ENCODE data around the gene CDC42EP2.
A peak's percentile ranks its signal among the peaks of the same experiment; 100 is the strongest.

CDC42EP2 gene

DNA sequence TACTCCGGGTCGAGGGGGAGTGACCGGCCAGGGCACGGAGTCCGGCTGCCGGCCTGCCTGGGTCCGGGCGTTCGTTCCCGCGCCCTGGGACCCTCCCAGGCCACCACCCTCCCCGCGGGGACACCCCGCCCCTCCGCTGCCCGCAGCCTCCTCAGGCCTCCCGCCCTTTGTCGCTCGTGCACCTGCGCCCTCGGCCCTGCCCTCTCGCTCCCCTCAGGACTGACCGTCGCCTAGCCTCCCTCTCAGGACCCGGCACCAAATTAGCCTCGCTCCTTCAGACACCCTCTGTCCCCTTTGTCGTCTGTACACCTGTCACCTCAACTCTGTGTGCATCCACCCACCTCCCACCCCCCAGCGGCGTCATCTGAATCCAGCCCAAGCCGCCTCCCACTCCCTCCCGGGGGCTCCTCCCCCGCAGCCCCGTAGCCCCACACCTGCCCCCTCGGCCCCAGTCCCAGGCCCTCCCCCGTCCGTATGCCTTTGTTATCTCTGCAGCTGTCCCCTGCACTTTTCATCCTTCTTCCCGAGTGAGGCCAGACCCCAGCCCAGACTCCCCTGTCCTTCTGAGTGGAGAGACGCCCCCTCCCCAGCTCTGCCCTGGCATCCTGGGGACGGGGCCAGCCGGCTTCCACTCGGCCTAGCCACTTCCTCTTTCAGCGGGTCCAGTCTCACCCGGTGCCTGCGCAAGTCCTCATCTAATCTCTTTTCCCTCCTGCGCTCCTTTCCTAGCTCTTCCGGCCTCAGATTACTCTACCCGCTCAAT is 40.5 kb downstream of the CDC42EP2 start:
- peak overlapping the region; percentile 89 for H3K4me3 Mint-ChIP-seq
- peaks cover 38% of the 10 kb centered on the region for H3K36me3 Mint-ChIP-seq
- H3K4me1 Mint-ChIP-seq: peaks cover 22% of the 10 kb centered on the region
- peak overlapping the region; percentile 92 for H3K27ac Mint-ChIP-seq
- H3K9me3 Mint-ChIP-seq: no peaks in the 10 kb centered on the region
- ATAC-seq (peak; percentile 33), DNase-seq (ENCODE audit: low spot score in 2 of 2) (peak in 1 of 2 donors; percentile 68)

DNA sequence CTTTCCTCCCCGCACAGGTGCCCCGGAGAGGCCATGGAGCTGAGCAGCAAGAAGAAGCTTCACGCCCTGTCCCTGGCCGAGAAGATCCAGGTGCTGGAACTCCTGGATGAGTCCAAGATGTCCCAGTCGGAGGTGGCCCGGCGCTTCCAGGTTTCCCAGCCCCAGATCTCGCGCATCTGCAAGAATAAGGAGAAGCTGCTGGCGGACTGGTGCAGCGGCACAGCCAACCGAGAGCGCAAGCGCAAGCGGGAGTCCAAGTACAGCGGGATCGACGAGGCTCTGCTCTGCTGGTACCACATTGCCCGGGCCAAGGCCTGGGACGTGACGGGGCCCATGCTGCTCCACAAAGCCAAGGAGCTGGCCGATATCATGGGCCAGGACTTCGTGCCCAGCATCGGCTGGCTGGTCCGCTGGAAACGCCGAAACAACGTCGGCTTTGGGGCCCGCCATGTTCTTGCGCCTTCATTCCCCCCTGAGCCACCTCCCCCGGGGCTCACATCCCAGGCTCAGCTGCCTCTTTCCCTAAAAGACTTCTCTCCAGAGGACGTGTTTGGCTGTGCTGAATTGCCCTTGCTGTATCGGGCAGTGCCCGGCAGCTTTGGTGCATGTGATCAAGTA is 41.2 kb downstream of the CDC42EP2 start:
- ATAC-seq (no peak), DNase-seq (ENCODE audit: low spot score in 2 of 2) (no peak)
- H3K27ac Mint-ChIP-seq: peak overlapping the region; percentile 92
- peaks cover 31% of the 10 kb centered on the region for H3K36me3 Mint-ChIP-seq
- no peaks in the 10 kb centered on the region for H3K9me3 Mint-ChIP-seq
- peak overlapping the region; percentile 89 for H3K4me3 Mint-ChIP-seq
- peaks cover 22% of the 10 kb centered on the region for H3K4me1 Mint-ChIP-seq

DNA sequence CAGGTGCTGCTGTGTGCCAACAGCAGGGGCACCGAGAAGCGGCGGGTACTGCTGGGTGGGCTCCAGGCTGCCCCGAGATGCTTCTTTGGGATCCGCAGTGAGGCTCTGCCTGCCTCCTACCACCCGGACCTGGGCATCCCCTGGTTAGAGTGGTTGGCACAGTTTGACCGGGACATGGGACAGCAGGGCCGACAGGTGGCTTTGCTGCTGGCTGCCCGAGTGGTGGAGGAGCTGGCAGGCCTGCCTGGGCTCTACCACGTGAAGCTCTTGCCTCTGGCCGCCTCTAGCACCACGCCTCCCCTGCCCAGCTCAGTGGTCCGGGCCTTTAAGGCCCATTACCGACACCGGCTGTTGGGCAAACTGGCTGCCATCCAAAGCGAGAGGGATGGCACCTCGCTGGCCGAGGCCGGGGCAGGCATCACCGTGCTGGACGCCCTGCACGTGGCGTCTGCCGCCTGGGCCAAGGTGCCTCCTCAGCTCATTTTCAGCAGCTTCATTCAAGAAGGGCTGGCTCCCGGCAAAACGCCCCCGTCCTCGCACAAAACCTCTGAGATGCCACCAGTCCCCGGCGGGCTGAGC is 41.8 kb downstream of the CDC42EP2 start:
- ATAC-seq (no peak), DNase-seq (ENCODE audit: low spot score in 2 of 2) (no peak)
- H3K9me3 Mint-ChIP-seq: no peaks in the 10 kb centered on the region
- H3K27ac Mint-ChIP-seq: no peak overlapping the region
- H3K4me1 Mint-ChIP-seq: peaks cover 22% of the 10 kb centered on the region
- peaks cover 25% of the 10 kb centered on the region for H3K36me3 Mint-ChIP-seq
- H3K4me3 Mint-ChIP-seq: peak overlapping the region; percentile 89

DNA sequence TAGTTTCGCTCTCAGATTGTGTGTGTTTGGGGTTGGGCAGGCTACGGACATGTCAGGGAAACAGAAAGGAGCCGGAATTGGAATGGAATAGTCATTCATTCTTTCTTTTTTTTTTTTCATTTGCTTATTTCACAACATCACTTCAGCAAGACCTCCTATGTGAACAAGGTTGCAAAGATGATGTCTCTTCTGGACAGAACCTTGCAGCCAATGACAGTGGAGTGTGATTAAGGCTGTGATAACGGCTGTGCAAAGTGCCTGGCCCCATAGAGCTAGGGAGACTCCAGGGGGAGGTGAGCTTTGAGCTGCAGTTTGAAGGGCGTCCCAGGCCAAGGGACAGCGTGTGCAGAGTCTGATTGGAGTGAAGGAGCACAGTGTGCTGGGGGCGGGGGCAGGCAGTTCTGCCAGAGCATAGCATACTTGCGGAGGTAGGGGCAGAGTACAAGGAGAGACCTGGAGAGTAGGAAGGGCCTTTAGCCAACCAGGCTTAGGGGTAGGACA is 43.2 kb downstream of the CDC42EP2 start:
- H3K4me1 Mint-ChIP-seq: peaks cover 26% of the 10 kb centered on the region
- H3K36me3 Mint-ChIP-seq: peaks cover 17% of the 10 kb centered on the region
- no peaks in the 10 kb centered on the region for H3K9me3 Mint-ChIP-seq
- no peak for DNase-seq (ENCODE audit: low spot score in 2 of 2)
- ATAC-seq: no peak
- no peak overlapping the region for H3K4me3 Mint-ChIP-seq
- H3K27ac Mint-ChIP-seq: no peak overlapping the region

DNA sequence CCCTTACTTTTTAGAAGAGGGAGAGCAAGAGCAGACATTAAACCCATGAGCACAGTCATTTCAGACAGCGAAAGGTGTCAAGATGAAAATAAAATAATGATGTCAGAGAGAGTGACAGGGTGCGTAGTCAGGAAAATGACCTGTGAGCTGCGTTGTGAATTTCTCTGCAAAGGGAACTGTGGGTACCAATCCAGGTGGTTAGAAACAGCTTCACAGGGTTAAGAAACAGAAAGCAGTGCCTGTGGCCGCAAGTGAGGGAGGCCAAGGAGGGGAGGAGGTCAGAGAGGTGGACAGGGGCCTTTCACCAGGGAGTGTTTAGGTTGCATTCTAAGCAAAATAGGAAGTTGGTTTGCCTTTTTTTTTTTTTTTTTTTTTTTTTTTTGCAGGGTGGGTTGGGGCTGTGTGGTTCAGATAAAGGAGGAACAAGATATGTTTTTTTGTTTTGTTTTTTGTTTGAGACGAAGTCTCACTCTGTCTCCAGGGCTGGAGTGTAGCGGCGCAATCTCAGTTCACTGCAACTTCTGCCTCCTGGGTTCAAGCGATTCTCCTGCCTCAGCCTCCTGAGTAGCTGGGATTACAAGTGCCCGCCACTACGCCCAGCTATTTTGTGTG is 47.8 kb downstream of the CDC42EP2 start:
- Mint-ChIP-seq H3K27ac (peak overlapping the region; percentile 1), H3K36me3 (peaks cover 6% of the 10 kb centered on the region), H3K9me3 (no peaks in the 10 kb centered on the region), H3K4me1 (peaks cover 8% of the 10 kb centered on the region), H3K4me3 (no peak overlapping the region)
- peak; percentile 80 for ATAC-seq
- DNase-seq (ENCODE audit: low spot score in 2 of 2): no peak

DNA sequence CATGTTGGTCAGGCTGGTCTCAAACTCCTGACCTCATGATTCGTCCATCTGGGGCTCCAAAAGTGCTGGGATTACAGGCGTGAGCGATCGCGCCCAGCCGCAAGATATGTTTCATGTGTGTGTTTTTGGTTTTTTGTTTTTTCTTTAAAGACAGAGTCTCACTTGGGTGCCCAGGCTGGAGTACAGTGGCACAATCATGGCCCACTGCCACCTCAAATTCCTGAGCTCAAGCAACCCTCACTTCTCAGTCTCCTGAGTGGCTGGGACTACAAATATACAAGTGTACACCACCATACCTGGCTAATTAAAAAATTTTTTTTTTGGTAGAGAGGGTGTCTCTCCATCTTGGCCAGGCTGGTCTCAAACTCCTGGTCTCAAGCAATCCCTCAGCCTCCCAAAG is 48.3 kb downstream of the CDC42EP2 start:
- no peak for ATAC-seq
- peaks cover 6% of the 10 kb centered on the region for H3K36me3 Mint-ChIP-seq

DNA sequence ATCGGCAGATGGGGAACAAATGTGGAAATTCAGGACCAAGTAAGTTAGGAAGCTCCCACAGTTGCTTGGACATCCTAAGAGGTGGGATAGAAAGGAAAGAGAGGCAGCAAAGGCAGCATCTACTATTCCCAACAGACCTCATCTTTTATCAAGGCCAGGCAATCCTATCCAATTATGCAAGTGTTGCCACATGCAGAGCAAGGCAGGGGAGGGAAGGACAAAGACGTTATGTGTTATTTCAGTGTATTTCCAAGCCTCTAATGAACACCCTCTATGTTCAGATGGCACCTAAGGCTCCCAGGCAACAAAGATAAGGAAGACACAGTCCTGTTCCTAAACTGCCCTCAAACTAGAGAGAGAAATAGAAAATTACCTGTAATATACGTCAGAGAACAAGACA is 49.1 kb downstream of the CDC42EP2 start:
- H3K4me1 Mint-ChIP-seq: peaks cover 8% of the 10 kb centered on the region
- peaks cover 6% of the 10 kb centered on the region for H3K36me3 Mint-ChIP-seq
- DNase-seq (ENCODE audit: low spot score in 2 of 2) (no peak), ATAC-seq (no peak)
- no peak overlapping the region for H3K4me3 Mint-ChIP-seq
- no peaks in the 10 kb centered on the region for H3K9me3 Mint-ChIP-seq
- no peak overlapping the region for H3K27ac Mint-ChIP-seq

More for the DNA sequence above, 48.3 kb downstream of the CDC42EP2 start:
- H3K4me3 Mint-ChIP-seq: no peak overlapping the region
- no peak overlapping the region for H3K27ac Mint-ChIP-seq
- no peak for DNase-seq (ENCODE audit: low spot score in 2 of 2)
- no peaks in the 10 kb centered on the region for H3K9me3 Mint-ChIP-seq
- H3K4me1 Mint-ChIP-seq: peaks cover 8% of the 10 kb centered on the region

DNA sequence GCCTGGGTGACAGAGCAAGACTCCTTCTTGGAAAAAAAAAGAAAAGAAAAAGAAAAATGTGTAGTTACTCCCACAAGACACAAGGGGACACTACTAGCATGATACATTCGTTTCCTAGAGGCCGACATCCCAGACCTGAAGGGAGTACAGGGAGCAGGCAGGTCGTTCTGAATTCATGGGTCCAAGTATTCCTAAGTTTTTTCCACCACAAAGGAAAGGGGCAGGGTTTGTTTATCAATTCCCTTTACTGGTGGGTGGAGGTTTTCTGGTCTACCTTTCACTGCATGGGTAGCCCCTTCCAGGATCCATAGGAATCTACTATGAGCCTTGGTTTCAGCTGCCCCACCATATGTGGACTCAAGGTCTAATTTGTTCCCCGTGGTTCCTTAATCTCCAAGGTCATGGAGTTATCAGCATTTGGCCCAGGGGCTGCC is 51.7 kb downstream of the CDC42EP2 start:
- Mint-ChIP-seq H3K4me1 (peaks cover 8% of the 10 kb centered on the region), H3K27ac (no peak overlapping the region), H3K9me3 (no peaks in the 10 kb centered on the region), H3K36me3 (peaks cover 6% of the 10 kb centered on the region), H3K4me3 (no peak overlapping the region)
- DNase-seq (ENCODE audit: low spot score in 2 of 2) (peak in 1 of 2 donors; percentile 66), ATAC-seq (peak; percentile 81)

DNA sequence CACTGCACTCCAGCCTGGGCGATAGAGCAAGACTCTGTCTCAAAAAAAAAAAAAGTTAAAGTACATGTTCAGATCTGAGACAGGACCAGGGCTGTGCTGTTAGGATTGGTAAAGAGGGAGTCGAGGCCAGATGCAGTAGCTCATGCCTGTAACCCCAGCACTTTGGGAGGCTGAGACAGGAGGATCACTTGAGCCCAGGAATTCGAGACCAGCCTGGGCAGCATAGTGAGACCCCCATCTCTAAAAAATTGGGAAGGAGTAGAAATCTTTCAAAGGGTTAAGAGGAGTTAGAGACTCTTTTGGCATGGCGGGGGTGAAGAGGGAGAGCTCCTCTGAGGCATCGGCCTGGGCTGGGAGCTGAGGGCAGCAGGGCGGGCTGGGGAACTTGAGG is 56.0 kb downstream of the CDC42EP2 start:
- ATAC-seq (no peak), DNase-seq (ENCODE audit: low spot score in 2 of 2) (no peak)
- Mint-ChIP-seq H3K27ac (peak overlapping the region; percentile 77), H3K4me1 (no peaks in the 10 kb centered on the region), H3K9me3 (no peaks in the 10 kb centered on the region), H3K4me3 (no peak overlapping the region), H3K36me3 (no peaks in the 10 kb centered on the region)
